ENCODE data around the gene POU2F3. TPM values are rescaled to one million over a fixed set of nuclear protein-coding genes. Genes with fewer than 3 reads are reported as not detected.

POU2F3 gene
- total and polyA plus RNA-seq, 2 of the 13 experiments (the other 11 are each of a cell fraction or from before 2014, with no cell fraction given): not detected

GRCh38 chr11:120192831-120193625, 46.9 kb upstream of the POU2F3 start (continued):
- TF ChIP-seq GATAD1 (CRISPR knock-in tag; IDR thresholded peaks at IDR 0.05) (0 out of 2 replicates have a peak, but pooled peaks have one; percentile 20), ZNF331 (CRISPR knock-in tag; IDR thresholded peaks at IDR 0.05) (peak; percentile 57), REPIN1 (CRISPR knock-in tag; IDR thresholded peaks at IDR 0.05; ENCODE audit: borderline replicate concordance, low read depth) (peak; percentile 76), ZNF563 (CRISPR knock-in tag; IDR thresholded peaks at IDR 0.05) (no peak), ELF3 (CRISPR knock-in tag; IDR thresholded peaks at IDR 0.05) (peak; percentile 83), TBX2 (CRISPR knock-in tag; IDR thresholded peaks at IDR 0.05; ENCODE audit: borderline replicate concordance) (peak; percentile 85; the same call in 1 of the 2 replicates), JARID2 (CRISPR knock-in tag; IDR thresholded peaks at IDR 0.05; ENCODE audit: insufficient replicate concordance) (no peak), ZHX2 (IDR thresholded peaks at IDR 0.05; ENCODE audit: low read depth) (no peak), ZHX2 (CRISPR knock-in tag; IDR thresholded peaks at IDR 0.05; ENCODE audit: borderline replicate concordance) (no peak), HDAC6 (IDR thresholded peaks at IDR 0.05; ENCODE audit: low read depth, low read length) (no peak), ZNF274 (CRISPR knock-in tag; IDR thresholded peaks at IDR 0.05) (peak; percentile 68; the same call in 1 of the 2 replicates), MYPOP (CRISPR knock-in tag; IDR thresholded peaks at IDR 0.05) (0 out of 2 replicates have a peak, but pooled peaks have one; percentile 48), ZNF703 (CRISPR knock-in tag; IDR thresholded peaks at IDR 0.05; ENCODE audit: borderline replicate concordance) (no peak), KLF9 (CRISPR knock-in tag; IDR thresholded peaks at IDR 0.05; ENCODE audit: low read depth) (no peak), MTA3 (CRISPR knock-in tag; IDR thresholded peaks at IDR 0.05) (no peak), ZNF550 (CRISPR knock-in tag; IDR thresholded peaks at IDR 0.05; ENCODE audit: borderline replicate concordance) (no peak), RBAK (CRISPR knock-in tag; IDR thresholded peaks at IDR 0.05) (no peak), FUBP1 (CRISPR knock-in tag; IDR thresholded peaks at IDR 0.05; ENCODE audit: borderline replicate concordance) (no peak), MED8 (CRISPR knock-in tag; IDR thresholded peaks at IDR 0.05; ENCODE audit: insufficient replicate concordance) (no peak), ZNF343 (CRISPR knock-in tag; IDR thresholded peaks at IDR 0.05) (peak; percentile 54; the same call in 1 of the 2 replicates), YEATS2 (CRISPR knock-in tag; IDR thresholded peaks at IDR 0.05; ENCODE audit: borderline replicate concordance) (no peak)
